Right ventricle myocardium inferior (tissue), 1 donor: ENCODE data around the gene PCK2. TPM values are rescaled to one million over a fixed set of nuclear protein-coding genes. Genes with fewer than 3 reads are reported as not detected.
A peak's percentile ranks its signal among the peaks of the same experiment; 100 is the strongest.

Experiments
- ATAC-seq: fragments of 200-7000 bp; cut with Tn5 transposase; one replicate; pipeline ENCODE4 v1.9.1; 2020; ENCODE audit warnings: mild to moderate bottlenecking, moderate library complexity
- DNase-seq: peaks from one replicate; pipeline ENCODE4 v3.0.0; 2021; ENCODE audit errors: missing footprints
- intact Hi-C: fragments of 100-400 bp; cut with DNase I; formaldehyde crosslinking; loops from one replicate; pipeline ENCODE4 v1.11.0; 2022
- total RNA-seq: library from RNA; stranded (reverse); fragmentation: NEBNext Ultra II Directional; extraction: Animal tissue kit (Norgen Biotek cat#: 25700); gene quantifications from one replicate; pipeline ENCODE4 v1.2.1, GENCODE V29; 2021
- donor health status: DM: no; HTN: yes; CAD: no; lungs with severe emphysema.

Gene PCK2
- total RNA-seq, 1 donor from 2014 or later, result 4.3 TPM

DNA sequence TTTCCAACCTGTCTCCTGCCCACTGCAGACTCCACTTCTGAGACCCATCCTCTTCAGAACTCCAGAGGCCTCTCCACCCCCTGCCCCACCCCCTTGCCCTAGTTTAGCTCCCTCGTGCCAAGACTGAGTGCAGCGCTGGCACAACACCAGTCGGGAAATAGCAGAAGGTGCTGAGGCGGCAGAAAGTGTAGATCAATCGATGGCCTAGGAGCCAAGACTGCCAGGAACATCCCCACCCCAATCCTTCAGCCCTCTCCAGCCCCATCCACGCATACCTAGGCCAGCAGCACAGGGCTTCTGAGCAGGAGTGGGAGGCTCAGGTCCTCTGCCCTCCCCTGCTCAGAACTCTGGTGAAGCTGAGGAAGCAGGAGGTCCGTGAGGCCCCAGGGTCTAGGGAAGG is 21.7 kb upstream of the PCK2 start:
- ATAC-seq, result no peak

GRCh38 chr14:24072881-24073877 is 20.9 kb upstream of the PCK2 start:
- no peak for DNase-seq
- no peak for ATAC-seq

More for the DNA sequence above, 21.7 kb upstream of the PCK2 start:
- intact Hi-C loops, result no loop called here
- no peak for DNase-seq

GRCh38 chr14:24074625-24075484 is 19.3 kb upstream of the PCK2 start:
- DNase-seq, result no peak
- intact Hi-C loops, result no loop called here
- no peak for ATAC-seq

More at GRCh38 chr14:24072881-24073877, 20.9 kb upstream of the PCK2 start:
- intact Hi-C loops, result no loop called here

GRCh38 chr14:24075485-24076301 is 18.4 kb upstream of the PCK2 start:
- intact Hi-C loops, result no loop called here
- no peak for ATAC-seq
- DNase-seq, result no peak

- DNase-seq, result no peak
- no peak for ATAC-seq
- intact Hi-C loops, result no loop called here
These were observed 17.9 kb upstream of the PCK2 start for GRCh38 chr14:24076302-24076601.

DNA sequence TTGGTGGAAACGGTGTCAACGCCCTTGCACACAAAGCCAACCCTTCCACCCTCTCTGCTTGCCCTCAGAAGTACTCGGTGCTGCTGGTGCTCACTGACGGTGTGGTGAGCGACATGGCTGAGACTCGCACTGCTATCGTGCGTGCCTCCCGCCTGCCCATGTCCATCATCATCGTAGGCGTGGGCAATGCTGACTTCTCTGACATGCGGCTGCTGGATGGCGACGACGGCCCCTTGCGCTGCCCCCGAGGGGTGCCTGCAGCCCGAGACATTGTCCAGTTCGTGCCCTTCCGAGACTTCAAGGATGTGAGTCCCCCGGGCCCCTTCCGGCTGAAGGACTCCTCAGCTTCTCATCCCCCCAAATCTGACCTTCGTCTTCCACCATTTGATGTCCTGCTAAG is 17.0 kb upstream of the PCK2 start:
- DNase-seq (no peak), ATAC-seq (no peak)
- intact Hi-C loops, result no loop called here

DNA sequence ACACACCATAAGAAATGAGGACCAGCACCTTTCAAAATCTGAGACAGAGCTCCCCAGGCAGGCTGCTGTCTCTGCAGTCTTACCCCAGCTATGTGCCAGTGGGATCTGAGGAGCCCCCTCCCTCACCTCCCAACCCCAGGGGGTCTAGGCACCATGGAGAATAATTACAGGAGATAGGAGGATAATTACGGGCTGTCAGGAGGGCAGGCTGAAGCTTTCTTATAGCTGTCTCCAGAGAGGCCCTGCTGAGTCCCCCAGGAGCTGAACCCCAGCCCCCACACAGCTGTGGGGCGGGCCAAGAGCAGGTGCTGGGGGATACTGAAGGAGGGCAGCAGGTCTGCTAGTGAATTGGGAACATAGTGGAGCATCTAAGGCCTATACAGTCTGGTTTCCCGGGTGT is 16.0 kb upstream of the PCK2 start:
- intact Hi-C loops, result no loop called here
- DNase-seq, result no peak
- no peak for ATAC-seq

DNA sequence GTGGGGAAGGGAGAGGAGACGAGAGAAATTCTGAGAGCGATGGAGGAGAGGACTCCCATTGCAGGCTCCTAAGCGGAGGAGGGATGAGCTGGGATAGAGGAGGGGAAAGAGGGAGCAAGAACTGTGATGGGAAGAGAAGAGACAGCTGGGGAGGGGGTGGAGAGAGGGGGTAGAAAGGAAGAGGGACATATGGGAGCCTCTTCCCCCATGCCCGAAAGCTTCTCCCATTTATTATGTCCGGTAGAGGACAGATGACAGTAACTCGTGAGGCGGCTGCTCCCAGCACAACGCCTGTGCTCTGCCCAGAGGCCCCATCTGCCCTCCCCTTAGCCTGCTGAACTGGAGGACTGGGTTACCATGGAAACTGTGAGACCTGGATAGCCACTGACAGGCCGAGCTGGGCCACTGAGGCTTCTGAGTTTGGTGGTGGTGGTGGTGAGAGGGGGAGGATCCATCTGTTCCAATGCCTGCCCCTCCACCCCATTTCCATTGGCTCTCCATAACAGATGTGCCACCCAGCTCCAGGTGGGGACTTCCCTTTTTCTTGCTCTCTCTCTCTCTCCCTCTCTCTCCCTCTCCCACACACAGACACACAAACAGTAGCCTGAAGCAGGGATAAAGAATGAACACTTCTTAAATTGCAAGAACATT is 14.5 kb upstream of the PCK2 start:
- no peak for DNase-seq
- no peak for ATAC-seq
- intact Hi-C loops, result no loop called here

DNA sequence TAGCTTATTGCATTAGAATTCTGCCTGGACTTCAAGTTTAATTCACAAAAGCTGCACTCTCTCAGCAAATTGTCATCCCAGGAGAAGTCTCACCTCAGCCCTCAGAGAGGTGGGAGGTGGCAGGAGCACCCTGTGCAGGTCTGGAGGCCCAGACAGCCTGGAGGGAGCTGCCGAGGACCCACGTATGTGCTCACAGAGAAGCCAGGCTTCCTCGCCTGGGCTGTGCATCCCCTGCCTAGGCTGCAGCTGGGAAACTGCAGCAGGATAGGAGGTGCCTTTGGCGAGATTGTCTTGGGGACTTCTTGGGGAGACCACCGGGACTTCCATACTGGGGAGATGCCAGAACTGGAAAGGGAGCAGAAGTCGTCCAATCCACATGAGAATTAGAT is 14.0 kb upstream of the PCK2 start:
- intact Hi-C loops, result no loop called here
- ATAC-seq, result no peak
- DNase-seq, result no peak

GRCh38 chr14:24080888-24081738 is 13.0 kb upstream of the PCK2 start:
- DNase-seq (no peak), ATAC-seq (peak; percentile 76)
- intact Hi-C loops, result no loop called here

- DNase-seq (no peak), ATAC-seq (no peak)
- intact Hi-C loops, result no loop called here
These were observed 12.3 kb upstream of the PCK2 start for GRCh38 chr14:24081739-24082211.

DNA sequence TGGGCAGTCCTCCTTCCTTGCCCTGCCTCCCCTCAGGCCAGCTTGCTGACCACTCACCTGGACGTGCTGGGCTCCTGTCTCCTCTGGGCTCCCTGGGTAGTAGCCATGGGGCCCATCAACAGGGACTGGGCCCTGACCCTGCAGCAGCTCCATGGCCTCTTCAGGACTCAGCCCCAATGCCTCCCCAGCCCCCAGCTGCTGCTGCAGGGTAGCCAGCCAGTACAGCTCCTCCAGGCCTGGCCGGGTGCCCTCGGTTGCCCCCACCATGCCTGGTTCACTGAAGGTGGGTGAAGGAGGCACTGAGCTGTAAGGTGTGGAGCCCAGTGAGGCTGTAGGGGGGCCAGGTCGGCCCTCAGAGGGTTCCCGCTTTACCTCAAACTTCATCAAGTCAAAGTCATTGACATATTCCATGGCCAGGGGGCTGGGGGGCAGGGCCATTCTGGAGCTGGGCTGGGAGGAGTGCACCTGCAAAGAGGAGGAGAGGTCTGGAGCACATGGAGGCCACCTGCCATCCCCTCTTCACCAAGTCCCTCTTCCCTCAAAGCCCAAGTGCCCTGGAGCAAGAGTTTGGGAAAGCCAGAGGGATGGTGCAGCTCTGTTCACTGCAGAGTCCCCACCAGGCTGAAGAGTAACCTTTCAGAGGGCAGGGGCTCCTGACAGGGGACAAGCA is 11.6 kb upstream of the PCK2 start:
- intact Hi-C loops, result no loop called here

GRCh38 chr14:24083462-24083861 is 10.6 kb upstream of the PCK2 start:
- DNase-seq, result no peak
- intact Hi-C loops, result no loop called here
- ATAC-seq, result no peak

More for the DNA sequence above, 11.6 kb upstream of the PCK2 start:
- ATAC-seq (no peak), DNase-seq (no peak)

- ATAC-seq (no peak), DNase-seq (no peak)
- intact Hi-C loops, result no loop called here
These were observed 9.7 kb upstream of the PCK2 start for GRCh38 chr14:24084440-24084839.

GRCh38 chr14:24085215-24085614 is 8.9 kb upstream of the PCK2 start:
- DNase-seq, result no peak
- ATAC-seq, result no peak
- intact Hi-C loops, result no loop called here

- no peak for DNase-seq
- no peak for ATAC-seq
- intact Hi-C loops, result no loop called here
These were observed 7.7 kb upstream of the PCK2 start for GRCh38 chr14:24086193-24086955.
